H1 (cell line): ENCODE results near the gene CPLANE1. TPM values are rescaled to one million over a fixed set of nuclear protein-coding genes. Genes with fewer than 3 reads are reported as not detected.

Source experiments
- CTCF ChIA-PET: fragments of 300-600 bp; sonication (Branson Sonifier 250); formaldehyde crosslinking; loops from one replicate; lab custom pipeline; 2021; ENCODE audit not compliant: partially characterized antibody; lab: Charles Lee
- POLR2A ChIA-PET: fragments of 300-600 bp; sonication (Branson Sonifier 250); formaldehyde crosslinking; loops from one replicate; lab custom pipeline; 2021; ENCODE audit warnings: inconsistent platforms; ENCODE audit not compliant: partially characterized antibody; lab: Charles Lee
- DNase-seq, 2 experiments: peaks; one replicate each; pipeline versions ENCODE4 v3.0.0 to v3.0.0-alpha.2; 2010 to 2022; ENCODE audit warnings: low spot score in 2 of 2, low read depth in 1 of 2, mixed read lengths in 1 of 2
- FAIRE-seq: peaks from 2 replicates; lab custom pipeline; 2011; peaks lifted over from hg19 to GRCh38; lab: Jason Lieb, UNC
- H2AFZ ChIP-seq: 2 replicates; pipeline ENCODE4 v1.8.1; 2012; ENCODE audit warnings: low read length, inconsistent platforms
- H2AK5ac ChIP-seq: 2 replicates; pipeline ENCODE4 v1.6.1; 2013; ENCODE audit warnings: low read depth, low read length
- H2BK120ac ChIP-seq: replicated peaks from 2 replicates; pipeline ENCODE3; 2013; ENCODE audit warnings: low read depth, low read length, inconsistent platforms
- H2BK12ac ChIP-seq: 2 replicates; pipeline ENCODE4 v1.6.1; 2013; ENCODE audit warnings: low read depth, low read length
- H2BK15ac ChIP-seq: 2 replicates; pipeline ENCODE4 v1.6.1; 2013; ENCODE audit warnings: low read length
- H2BK20ac ChIP-seq: 2 replicates; pipeline ENCODE4 v1.6.1; 2013; ENCODE audit warnings: low read length
- H2BK5ac ChIP-seq: 2 replicates; pipeline ENCODE4 v1.6.1; 2013; ENCODE audit warnings: low read depth, low read length
- H3K14ac ChIP-seq: 2 replicates; pipeline ENCODE4 v1.6.1; 2013; ENCODE audit warnings: inconsistent platforms; ENCODE audit not compliant: insufficient read length
- H3K18ac ChIP-seq: 2 replicates; pipeline ENCODE4 v1.6.1; 2013; ENCODE audit warnings: low read length; ENCODE audit errors: extremely low read depth
- H3K23ac ChIP-seq: 2 replicates; pipeline ENCODE4 v1.6.1; 2013; ENCODE audit warnings: inconsistent platforms; ENCODE audit not compliant: insufficient read length
- H3K23me2 ChIP-seq: 2 replicates; pipeline ENCODE4 v1.6.1; 2013; ENCODE audit warnings: low read depth, low read length
- H3K27ac ChIP-seq: 2 replicates; pipeline ENCODE4 v1.6.1; 2011; ENCODE audit warnings: low read depth, low read length, inconsistent platforms
- H3K27me3 ChIP-seq, 4 experiments: replicated peaks in 1 of 4; 1 replicate in 1 of 4; 2 replicates in 3 of 4; pipeline versions ENCODE4 v1.6.1 to v1.8.1; 2011 to 2013; ENCODE audit warnings: low read length in 3 of 4, mild to moderate bottlenecking in 3 of 4, inconsistent platforms in 2 of 4, mixed read lengths in 2 of 4, moderate library complexity in 1 of 4; ENCODE audit not compliant: control insufficient read depth in 3 of 4, insufficient read depth in 3 of 4; ENCODE audit errors: extremely low read depth in 1 of 4
- H3K36me3 ChIP-seq, 4 experiments: 2 replicates each; pipeline versions ENCODE4 v1.6.1 to v1.8.1; 2011 to 2013; ENCODE audit warnings: mild to moderate bottlenecking in 4 of 4, low read length in 3 of 4, moderate library complexity in 2 of 4, control low read depth in 1 of 4, inconsistent platforms in 1 of 4; ENCODE audit not compliant: insufficient read depth in 4 of 4, control insufficient read depth in 2 of 4
- H3K4ac ChIP-seq: replicated peaks from 2 replicates; pipeline ENCODE3; 2013; ENCODE audit warnings: low read length, low read depth, mixed read lengths, inconsistent platforms; ENCODE audit not compliant: insufficient read length
- H3K4me1 ChIP-seq, 4 experiments: replicated peaks in 1 of 4; 1 replicate in 1 of 4; 2 replicates in 3 of 4; pipeline versions ENCODE4 v1.6.1 to v1.8.1; 2011 to 2013; ENCODE audit warnings: low read length in 3 of 4, inconsistent platforms in 2 of 4, mixed read lengths in 1 of 4; ENCODE audit not compliant: insufficient read depth in 4 of 4, control insufficient read depth in 3 of 4
- H3K4me2 ChIP-seq, 2 experiments: 2 replicates each; pipeline versions ENCODE4 v1.6.1 to v1.8.1; 2011 to 2013; ENCODE audit warnings: low read depth in 2 of 2, low read length in 2 of 2, control low read depth in 1 of 2, inconsistent platforms in 1 of 2, mild to moderate bottlenecking in 1 of 2; ENCODE audit not compliant: insufficient read depth in 1 of 2
- H3K4me3 ChIP-seq, 4 experiments: fragments of 200-600, 300-600 bp in 1 of 4; sonication (generic), shearing (Covaris generic), sonication (Bioruptor Twin) in 1 of 4; 2 replicates each; pipeline versions ENCODE4 v1.5.1 to v1.8.1; 2011 to 2016; ENCODE audit warnings: low read length in 4 of 4, low read depth in 3 of 4, control low read depth in 2 of 4, inconsistent platforms in 2 of 4, mild to moderate bottlenecking in 2 of 4, mixed read lengths in 1 of 4, moderate library complexity in 1 of 4; ENCODE audit not compliant: insufficient read depth in 2 of 4; ENCODE audit errors: extremely low read depth in 1 of 4
- H3K56ac ChIP-seq: replicated peaks from 2 replicates; pipeline ENCODE3; 2013; ENCODE audit warnings: low read depth, mild to moderate bottlenecking, mixed read lengths, low read length, inconsistent platforms; ENCODE audit not compliant: insufficient read length
- H3K79me1 ChIP-seq: 2 replicates; pipeline ENCODE4 v1.6.1; 2013; ENCODE audit warnings: low read depth, low read length, control low read depth
- H3K79me2 ChIP-seq, 2 experiments: 2 replicates each; pipeline versions ENCODE4 v1.6.1 to v1.8.1; 2012 to 2013; ENCODE audit warnings: low read length in 2 of 2, mild to moderate bottlenecking in 2 of 2, inconsistent platforms in 1 of 2; ENCODE audit not compliant: insufficient read depth in 2 of 2, control insufficient read depth in 1 of 2
- H3K9ac ChIP-seq, 4 experiments: replicated peaks in 1 of 4; 1 replicate in 1 of 4; 2 replicates in 3 of 4; pipeline versions ENCODE4 v1.6.1 to v1.8.1; 2011 to 2013; ENCODE audit warnings: low read depth in 3 of 4, low read length in 3 of 4, control low read depth in 2 of 4, mild to moderate bottlenecking in 2 of 4, moderate library complexity in 2 of 4, inconsistent platforms in 1 of 4; ENCODE audit errors: extremely low read depth in 1 of 4
- H3K9me3 ChIP-seq, 2 experiments: 2 replicates each; pipeline versions ENCODE4 v1.6.1 to v1.8.1; 2012 to 2013; ENCODE audit warnings: mild to moderate bottlenecking in 2 of 2, moderate library complexity in 2 of 2, control low read depth in 1 of 2, inconsistent platforms in 1 of 2, low read depth in 1 of 2, low read length in 1 of 2, mixed read lengths in 1 of 2; ENCODE audit not compliant: insufficient read depth in 2 of 2
- H4K20me1 ChIP-seq, 2 experiments: replicated peaks in 1 of 2; 2 replicates each; pipeline versions ENCODE3 to v1.8.1; 2011 to 2013; ENCODE audit warnings: inconsistent platforms in 2 of 2, low read length in 2 of 2, mild to moderate bottlenecking in 1 of 2; ENCODE audit not compliant: insufficient read depth in 2 of 2, control insufficient read depth in 1 of 2
- H4K5ac ChIP-seq: 2 replicates; pipeline ENCODE4 v1.6.1; 2013; ENCODE audit warnings: low read length, low read depth, mixed read lengths, inconsistent platforms; ENCODE audit not compliant: insufficient read length
- H4K8ac ChIP-seq: 2 replicates; pipeline ENCODE4 v1.8.0; 2013; ENCODE audit warnings: mild to moderate bottlenecking, moderate library complexity, low read length, inconsistent platforms; ENCODE audit not compliant: insufficient read depth; ENCODE audit errors: extremely low read depth
- H4K91ac ChIP-seq: replicated peaks from 2 replicates; pipeline ENCODE3; 2013; ENCODE audit warnings: low read length, mixed read lengths, inconsistent platforms; ENCODE audit not compliant: insufficient read length
- ASH2L ChIP-seq: fragments of 200-600, 300-600 bp; sonication (generic); IDR thresholded peaks from one replicate; pipeline ENCODE4 v1.7.1; 2017; ENCODE audit warnings: low read length
- BCL11A ChIP-seq, 2 experiments: IDR thresholded peaks; one replicate each; pipeline ENCODE4 v1.6.1; 2011; ENCODE audit warnings: low read depth in 2 of 2, low read length in 2 of 2, mild to moderate bottlenecking in 2 of 2
- CBX8 ChIP-seq: fragments of 300-800, 300-1000 bp; sonication (generic); IDR thresholded peaks from 2 replicates; pipeline ENCODE4 v1.7.1; 2016; ENCODE audit warnings: low read depth, low read length, borderline replicate concordance
- E2F6 ChIP-seq: IDR thresholded peaks from 2 replicates; pipeline ENCODE4 v1.6.1; 2012; ENCODE audit warnings: inconsistent platforms
- GTF2F1 ChIP-seq: IDR thresholded peaks from 2 replicates; pipeline ENCODE4 v1.6.1; 2012; ENCODE audit warnings: low read depth, low read length, improper control_type of control experiment, borderline replicate concordance
- JUND ChIP-seq: IDR thresholded peaks from 2 replicates; pipeline ENCODE4 v1.6.1; 2011; ENCODE audit warnings: mild to moderate bottlenecking, improper control_type of control experiment, low read length
- KDM1A ChIP-seq: fragments of 200-600, 300-600 bp; sonication (generic); IDR thresholded peaks from 2 replicates; pipeline ENCODE4 v1.7.1; 2016; ENCODE audit warnings: mild to moderate bottlenecking, low read length, borderline replicate concordance
- RFX5 ChIP-seq: IDR thresholded peaks from 2 replicates; pipeline ENCODE4 v1.6.1; 2011; ENCODE audit warnings: low read depth, low read length, improper control_type of control experiment, borderline replicate concordance
- SUZ12 ChIP-seq: fragments of 200-600 bp; sonication (generic); IDR thresholded peaks from 2 replicates; pipeline ENCODE4 v1.6.1; 2012; ENCODE audit warnings: mild to moderate bottlenecking, inconsistent platforms, low read length, moderate library complexity, mixed read lengths
- WGBS, 2 experiments: shearing (Covaris generic) in 1 of 2; methylation state at CpG; one replicate each; pipeline versions ENCODE4 v1.1.6 to v1.1.7; 2013 to 2015; ENCODE audit warnings: low lambda C conversion rate in 2 of 2, mixed read lengths in 2 of 2, inconsistent platforms in 1 of 2, low coverage in 1 of 2, missing lambda C conversion rate in 1 of 2; ENCODE audit not compliant: insufficient replicate concordance in 2 of 2, insufficient coverage in 1 of 2, insufficient read length in 1 of 2; ENCODE audit errors: extremely low coverage in 1 of 2, missing lambda C conversion rate in 1 of 2; 5-methylcytosine and 5-hydroxymethylcytosine counted together
- polyA plus RNA-seq, 7 experiments: library from polyadenylated mRNA; depleted of rRNA in 3 of 7; stranded (reverse) in 5 of 7; unstranded in 2 of 7; fragments of >200 nt in 5 of 7; fragments of 200-250 nt in 2 of 7; gene quantifications; 1 replicate in 5 of 7; 2 replicates in 1 of 7; 4 replicates in 1 of 7; pipeline versions ENCODE4 v1.2.1 to v1.2.3, GENCODE V29; 2011 to 2013; ENCODE audit warnings: missing spikeins in 2 of 7, mixed read lengths in 2 of 7
- total RNA-seq: library from RNA; stranded (reverse); fragmentation: NEBNext Ultra II Directional; extraction: Animal tissue kit (Norgen Biotek cat#: 25700); gene quantifications from 2 replicates; pipeline ENCODE4 v1.2.1, GENCODE V29; 2021

The CPLANE1 gene
- total and polyA plus RNA-seq, 2 of the 8 experiments (the other 6 are each of a cell fraction or from before 2014, with no cell fraction given): 2.2 to 8.8 TPM

GRCh38 chr5:37208883-37209797, 40.0 kb downstream of the CPLANE1 start:
- Histone ChIP-seq H2BK120ac (no peak overlapping the region), H3K4me1 (no peaks in the 10 kb centered on the region), H3K9me3 (no peaks in the 10 kb centered on the region), H3K27ac (no peak overlapping the region), H3K27me3 (no peaks in the 10 kb centered on the region), H2BK20ac (no peak overlapping the region), H3K4me3 (no peak overlapping the region), H2AK5ac (no peak overlapping the region), H3K9ac (no peak overlapping the region), H4K5ac (no peak overlapping the region), H3K79me1 (no peaks in the 10 kb centered on the region), H3K18ac (no peak overlapping the region), H3K23me2 (no peaks in the 10 kb centered on the region), H2BK12ac (no peak overlapping the region), H3K4me2 (no peak overlapping the region), H2AFZ (no peak overlapping the region), H2BK15ac (no peak overlapping the region), H4K8ac (no peak overlapping the region), H3K4ac (no peak overlapping the region), H4K91ac (no peak overlapping the region), H3K14ac (no peak overlapping the region), H3K36me3 (no peaks in the 10 kb centered on the region), H2BK5ac (no peak overlapping the region), H3K79me2 (no peaks in the 10 kb centered on the region), H4K20me1 (no peaks in the 10 kb centered on the region), H3K23ac (no peak overlapping the region), H3K56ac (no peak overlapping the region)
- WGBS, 2 experiments: 88% methylated on average over 31 of the region's 32 CpGs; no CpG with 5 or more reads in 1 of the 2 experiments
- ChIA-PET POLR2A (interaction anchor here (0.9 to 1.5 kb wide), 2 partner anchors 9 to 40 kb away, joined by 3 to 4 read pairs; partner anchors contain the start of gene CPLANE1), CTCF (interaction anchor here (0.6 kb wide), 1 partner anchor 34 kb away, joined by 5 read pairs; no protein-coding TSS in a partner anchor)
- DNase-seq: no peak
- no peak for FAIRE-seq
- TF ChIP-seq KDM1A (no peak), RFX5 (no peak), SUZ12 (no peak), ASH2L (no peak), JUND (no peak), E2F6 (no peak), CBX8 (no peak), BCL11A (IDR thresholded peaks at IDR 0.05; ENCODE audit: low read depth in 2 of 2, low read length in 2 of 2) (no peak), GTF2F1 (no peak)
